Measurements from ENCODE around the gene CORO7. TPM values are rescaled to one million over a fixed set of nuclear protein-coding genes. Genes with fewer than 3 reads are reported as not detected.

Gene CORO7
- total RNA-seq, 1 experiment from 2014 or later = 14.3 TPM

DNA sequence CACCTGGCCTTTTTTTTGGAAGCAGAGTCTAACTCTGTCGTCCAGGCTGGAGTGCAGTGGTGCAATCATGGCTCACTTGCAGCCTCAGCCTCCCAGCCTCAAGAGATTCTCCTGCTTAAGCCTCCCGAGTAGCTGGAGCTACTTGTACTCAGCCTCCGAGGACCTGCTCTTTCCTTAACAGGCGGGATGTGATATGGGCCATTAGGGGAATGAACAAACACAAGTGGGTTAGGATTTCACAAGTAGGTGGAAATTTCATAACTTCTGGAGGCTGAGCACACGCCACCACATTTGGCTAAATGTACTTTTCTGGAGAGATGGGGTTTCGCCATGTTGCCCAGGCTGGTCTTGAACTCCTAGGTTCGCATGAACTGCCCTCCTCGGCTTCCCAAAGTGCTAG is 69.4 kb downstream of the CORO7 start:
- peaks cover 73% of the 10 kb centered on the region for H3K79me2 ChIP-seq (ENCODE audit: low read length)
- peaks cover 5% of the 10 kb centered on the region; the same call in 1 of the 2 replicates for H4K20me1 ChIP-seq (ENCODE audit: low read length)

DNA sequence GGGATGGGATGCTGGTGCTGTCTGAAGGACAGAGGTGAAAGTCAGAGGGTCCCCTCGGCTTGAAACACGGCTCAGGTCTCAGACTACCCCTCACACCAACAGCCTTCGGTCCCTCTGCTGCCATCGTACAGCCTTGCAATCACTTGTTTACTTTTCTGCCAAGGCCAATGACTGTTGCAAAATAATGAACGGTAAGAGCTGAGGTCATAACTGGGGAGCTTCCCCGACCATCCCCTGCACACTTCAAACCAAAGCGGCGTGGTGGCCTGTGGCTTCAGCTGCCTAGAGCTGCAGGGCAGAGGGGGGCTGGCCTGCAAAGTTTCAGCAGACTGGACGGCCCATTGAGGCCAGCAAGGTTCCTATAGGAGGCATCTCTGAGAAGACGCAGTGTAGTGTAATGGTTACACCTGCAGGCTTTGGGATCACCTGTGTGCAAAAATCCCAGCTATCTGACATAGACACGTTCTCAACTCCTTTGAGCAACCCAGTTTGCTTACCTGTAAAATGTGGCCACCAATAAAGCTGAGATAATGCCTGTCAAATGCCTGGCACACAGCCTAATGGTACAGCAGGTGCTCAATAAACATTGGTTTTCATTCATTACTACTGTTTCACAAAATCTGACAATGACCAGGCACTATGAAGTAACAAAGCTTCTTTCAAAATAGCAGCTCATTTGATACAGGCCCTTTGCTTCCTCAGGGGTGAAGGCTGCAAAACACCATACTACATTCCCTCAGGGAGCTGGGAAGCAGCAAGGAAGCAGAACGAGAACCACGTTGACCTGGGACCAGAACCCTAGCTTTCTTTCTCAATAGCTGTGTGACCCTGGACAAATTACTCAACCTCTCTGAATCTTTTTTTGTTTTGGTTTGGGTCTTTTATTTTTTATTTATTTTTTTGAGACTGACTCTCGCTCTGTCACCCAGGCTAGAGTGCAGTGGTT is 70.3 kb downstream of the CORO7 start:
- Histone ChIP-seq H3K4me2 (ENCODE audit: low read length) (no peak overlapping the region), H3K9me2 (replicated peaks; ENCODE audit: low read length) (no peaks in the 10 kb centered on the region), H3K79me2 (ENCODE audit: low read length) (peaks cover 73% of the 10 kb centered on the region), H3K4me3 (ENCODE audit: low read length) (no peak overlapping the region), H2AFZ (ENCODE audit: low read length) (no peak overlapping the region), H3K9me3 (ENCODE audit: low read length) (no peaks in the 10 kb centered on the region), H3F3A (ENCODE audit: low read length, unreplicated experiment) (no peaks in the 10 kb centered on the region), H4K20me1 (ENCODE audit: low read length) (peaks cover 5% of the 10 kb centered on the region; the same call in 1 of the 2 replicates), H3K27me3 (ENCODE audit: low read length) (no peaks in the 10 kb centered on the region), H3K4me1 (ENCODE audit: insufficient read depth, low read length) (no peaks in the 10 kb centered on the region), H3K27ac (ENCODE audit: low read length) (no peak overlapping the region), H3K9ac (ENCODE audit: low read length) (no peak overlapping the region), H3K36me3 (ENCODE audit: low read depth, low read length) (no peaks in the 10 kb centered on the region)
- ChIA-PET POLR2A (ENCODE audit: unreplicated experiment) (interaction anchor here (0.5 kb wide), 1 partner anchor 73 kb away, joined by 8 read pairs; the partner anchor contains the start of gene TFAP4), CTCF (interaction anchor here (1.2 kb wide), 1 partner anchor 56 kb away, joined by 3 read pairs; no protein-coding TSS in a partner anchor)
- no peak for ATAC-seq
- TF ChIP-seq EZH2phosphoT487 (IDR thresholded peaks at IDR 0.05; ENCODE audit: borderline replicate concordance, low read length) = no peak
- TF ChIP-seq EZH2 (IDR thresholded peaks at IDR 0.05; ENCODE audit: low read length, unreplicated experiment) = no peak
- TF ChIP-seq, protein P1, sequence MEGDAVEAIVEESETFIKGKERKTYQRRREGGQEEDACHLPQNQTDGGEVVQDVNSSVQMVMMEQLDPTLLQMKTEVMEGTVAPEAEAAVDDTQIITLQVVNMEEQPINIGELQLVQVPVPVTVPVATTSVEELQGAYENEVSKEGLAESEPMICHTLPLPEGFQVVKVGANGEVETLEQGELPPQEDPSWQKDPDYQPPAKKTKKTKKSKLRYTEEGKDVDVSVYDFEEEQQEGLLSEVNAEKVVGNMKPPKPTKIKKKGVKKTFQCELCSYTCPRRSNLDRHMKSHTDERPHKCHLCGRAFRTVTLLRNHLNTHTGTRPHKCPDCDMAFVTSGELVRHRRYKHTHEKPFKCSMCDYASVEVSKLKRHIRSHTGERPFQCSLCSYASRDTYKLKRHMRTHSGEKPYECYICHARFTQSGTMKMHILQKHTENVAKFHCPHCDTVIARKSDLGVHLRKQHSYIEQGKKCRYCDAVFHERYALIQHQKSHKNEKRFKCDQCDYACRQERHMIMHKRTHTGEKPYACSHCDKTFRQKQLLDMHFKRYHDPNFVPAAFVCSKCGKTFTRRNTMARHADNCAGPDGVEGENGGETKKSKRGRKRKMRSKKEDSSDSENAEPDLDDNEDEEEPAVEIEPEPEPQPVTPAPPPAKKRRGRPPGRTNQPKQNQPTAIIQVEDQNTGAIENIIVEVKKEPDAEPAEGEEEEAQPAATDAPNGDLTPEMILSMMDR (conservative IDR thresholded peaks at IDR 0.05; ENCODE audit: low read depth, low read length) = no peak
- intact Hi-C loops (cut with micrococcal nuclease) = no loop called here
- BruUV-seq (replicated peaks) = no TSS peak
- DNase-seq = no peak

More for the DNA sequence above, 69.4 kb downstream of the CORO7 start:
- TF ChIP-seq, protein P1 (conservative IDR thresholded peaks at IDR 0.05; ENCODE audit: low read depth, low read length) = no peak
- TF ChIP-seq EZH2phosphoT487 (IDR thresholded peaks at IDR 0.05; ENCODE audit: borderline replicate concordance, low read length) = no peak
- TF ChIP-seq EZH2 (IDR thresholded peaks at IDR 0.05; ENCODE audit: low read length, unreplicated experiment) = no peak
- no peak overlapping the region for H2AFZ ChIP-seq (ENCODE audit: low read length)
- H3K4me1 ChIP-seq (ENCODE audit: insufficient read depth, low read length) = peaks cover 6% of the 10 kb centered on the region; the same call in 1 of the 2 replicates
- H3K9me2 ChIP-seq (replicated peaks; ENCODE audit: low read length) = no peaks in the 10 kb centered on the region
- H3K9ac ChIP-seq (ENCODE audit: low read length) = no peak overlapping the region
- ChIA-PET POLR2A (ENCODE audit: unreplicated experiment) (no interaction called here), CTCF (interaction anchor here (1.2 kb wide), 1 partner anchor 57 kb away, joined by 3 read pairs; no protein-coding TSS in a partner anchor)
- H3K4me2 ChIP-seq (ENCODE audit: low read length) = no peak overlapping the region
- ATAC-seq (no peak), DNase-seq (no peak)
- no TSS peak for BruUV-seq (replicated peaks)
- no peaks in the 10 kb centered on the region for H3K9me3 ChIP-seq (ENCODE audit: low read length)
- intact Hi-C loops (cut with micrococcal nuclease) = no loop called here
- H3K27ac ChIP-seq (ENCODE audit: low read length) = no peak overlapping the region
- H3F3A ChIP-seq (ENCODE audit: low read length, unreplicated experiment) = no peaks in the 10 kb centered on the region
- no peaks in the 10 kb centered on the region for H3K27me3 ChIP-seq (ENCODE audit: low read length)
- H3K36me3 ChIP-seq (ENCODE audit: low read depth, low read length) = no peaks in the 10 kb centered on the region
- H3K4me3 ChIP-seq (ENCODE audit: low read length) = no peak overlapping the region
